HepG2 (cell line): ENCODE results near the gene CLEC2D. TPM values are rescaled to one million over a fixed set of nuclear protein-coding genes. Genes with fewer than 3 reads are reported as not detected.
A peak's percentile ranks its signal among the peaks of the same experiment; 100 is the strongest.

Experiments
- ATAC-seq: fragments of 200-7000 bp; cut with Tn5 transposase; 3 replicates; pipeline ENCODE4 v1.9.1; 2020; ENCODE audit warnings: mild to moderate bottlenecking, moderate library complexity
- BruUV-seq: library from RNA; stranded (reverse); fragments of 400-500 nt; replicated peaks from 2 replicates; lab custom pipeline; 2021; lab: Mats Ljungman, UMichigan
- CTCF ChIA-PET: fragments of 300-600 bp; formaldehyde crosslinking; extraction: SDS; loops from one replicate; lab custom pipeline; 2021; ENCODE audit warnings: low total read pairs, inconsistent platforms, low intra/inter-chr PET ratio; lab: Yijun Ruan, JAX
- POLR2A ChIA-PET: fragments of 350-600 bp; sonication (Branson Sonifier 250); formaldehyde crosslinking; loops from one replicate; lab custom pipeline; 2020; ENCODE audit warnings: antibody characterized with exemption, inconsistent platforms; lab: Yijun Ruan, JAX
- DNase-seq: peaks from one replicate; pipeline ENCODE4 v3.0.0-alpha.2; 2015; ENCODE audit warnings: low spot score
- FAIRE-seq: peaks from 3 replicates; lab custom pipeline; 2011; peaks lifted over from hg19 to GRCh38; lab: Jason Lieb, UNC
- H2AFZ ChIP-seq: one replicate; pipeline ENCODE4 v1.6.1; 2011; ENCODE audit warnings: low read length, inconsistent platforms
- H3K27ac ChIP-seq: fragments of 300-600 bp; 3 replicates; pipeline ENCODE4 v1.8.0; 2011; ENCODE audit warnings: mixed run types, mild to moderate bottlenecking, mixed read lengths, low read length, inconsistent platforms; ENCODE audit not compliant: insufficient read depth; ENCODE audit errors: extremely low read length
- H3K27me3 ChIP-seq, 2 experiments: fragments of 200-600 bp in 1 of 2; 2 replicates in 1 of 2; 3 replicates in 1 of 2; pipeline versions ENCODE4 v1.6.0 to v1.8.0; 2011; ENCODE audit warnings: low read length in 2 of 2, mild to moderate bottlenecking in 2 of 2, moderate library complexity in 2 of 2, inconsistent platforms in 1 of 2; ENCODE audit not compliant: insufficient read depth in 2 of 2, control insufficient read depth in 1 of 2
- H3K36me3 ChIP-seq, 2 experiments: fragments of 200-600 bp in 1 of 2; replicated peaks in 1 of 2; 2 replicates in 1 of 2; 3 replicates in 1 of 2; pipeline versions ENCODE4 v1.5.1 to v1.8.0; 2011; ENCODE audit warnings: low read length in 2 of 2, inconsistent platforms in 1 of 2; ENCODE audit not compliant: insufficient read depth in 2 of 2, control insufficient read depth in 1 of 2
- H3K4me1 ChIP-seq: 2 replicates; pipeline ENCODE4 v1.5.1; 2012; ENCODE audit warnings: low read length, inconsistent platforms; ENCODE audit not compliant: insufficient read depth
- H3K4me2 ChIP-seq: 2 replicates; pipeline ENCODE4 v1.6.0; 2011; ENCODE audit warnings: low read depth, low read length, inconsistent platforms
- H3K4me3 ChIP-seq, 3 experiments: fragments of 200-600 bp in 1 of 3; sonication (generic), shearing (Covaris generic) in 1 of 3; replicated peaks in 1 of 3; 2 replicates each; pipeline ENCODE4 v1.5.1; 2011 to 2016; ENCODE audit warnings: low read length in 3 of 3, inconsistent platforms in 2 of 3, low read depth in 2 of 3, mild to moderate bottlenecking in 2 of 3, control low read depth in 1 of 3, mixed read lengths in 1 of 3; ENCODE audit not compliant: insufficient read depth in 1 of 3
- H3K79me2 ChIP-seq: one replicate; pipeline ENCODE4 v1.6.1; 2011; ENCODE audit warnings: low read length, inconsistent platforms; ENCODE audit not compliant: insufficient read depth
- H3K9ac ChIP-seq: 2 replicates; pipeline ENCODE4 v1.6.0; 2011; ENCODE audit warnings: mild to moderate bottlenecking, low read depth, low read length, inconsistent platforms; ENCODE audit not compliant: insufficient read depth
- H3K9me3 ChIP-seq: 2 replicates; pipeline ENCODE4 v1.5.1; 2012; ENCODE audit warnings: mild to moderate bottlenecking, low read length
- H4K20me1 ChIP-seq: 2 replicates; pipeline ENCODE4 v1.6.0; 2011; ENCODE audit warnings: inconsistent platforms, mild to moderate bottlenecking, low read length, moderate library complexity; ENCODE audit not compliant: insufficient read depth
- FOSL2 ChIP-seq: sonication (generic); formaldehyde crosslinking; IDR thresholded peaks from 2 replicates; pipeline ENCODE4 v1.4.0; 2020; ENCODE audit warnings: missing genetic modification reagents
- HDAC1 ChIP-seq: sonication (generic); formaldehyde crosslinking; IDR thresholded peaks from 2 replicates; pipeline ENCODE4 v1.5.1; 2020; ENCODE audit warnings: mild to moderate bottlenecking, missing genetic modification reagents
- ZNF337 ChIP-seq: sonication (generic); formaldehyde crosslinking; IDR thresholded peaks from 2 replicates; pipeline ENCODE4 v1.5.1; 2020; ENCODE audit warnings: missing genetic modification reagents, low read depth, mild to moderate bottlenecking, borderline replicate concordance
- WGBS: methylation state at CpG from one replicate; pipeline ENCODE4 v1.1.6; 2017; ENCODE audit warnings: low lambda C conversion rate; 5-methylcytosine and 5-hydroxymethylcytosine counted together
- in situ Hi-C: cut with HindIII; loops from 2 replicates; pipeline ENCODE4 v1.10.0; 2017; ENCODE audit warnings: low pct_unique_long_range_greater_than_20kb; ENCODE audit not compliant: extremely low pct_ligation_motif_present
- intact Hi-C: fragments of 100-400 bp; cut with micrococcal nuclease; formaldehyde crosslinking; loops from one replicate; pipeline ENCODE4 v1.10.0; 2022; ENCODE audit not compliant: unreplicated experiment
- polyA plus RNA-seq, 8 experiments: library from polyadenylated mRNA; depleted of rRNA in 3 of 8; stranded (reverse) in 7 of 8; unstranded in 1 of 8; fragments of >200 nt; fragmentation: Illumina TruSeq in 4 of 8; extraction: Trizol in 4 of 8; gene quantifications; 2 replicates each; pipeline versions ENCODE4 v1.2.1 to v1.2.3, GENCODE V29; 2011 to 2016; ENCODE audit warnings: low read depth in 4 of 8, missing spikeins in 1 of 8, mixed read lengths in 1 of 8; ENCODE audit not compliant: insufficient read depth in 1 of 8
- total RNA-seq, 5 experiments: library from RNA; depleted of rRNA; stranded (reverse); fragments of >200 nt; fragmentation: Illumina TruSeq; extraction: Trizol; gene quantifications; 2 replicates each; pipeline ENCODE4 v1.2.3, GENCODE V29; 2016; ENCODE audit warnings: low read depth in 1 of 5
- TF ChIP-seq, protein P1 (sequence below): sonication (generic); formaldehyde crosslinking; IDR thresholded peaks from 2 replicates; pipeline ENCODE4 v1.4.0; 2020; ENCODE audit warnings: missing genetic modification reagents, borderline replicate concordance
- TF ChIP-seq, protein P2 (sequence below): sonication (generic); formaldehyde crosslinking; IDR thresholded peaks from 2 replicates; pipeline ENCODE4 v1.5.1; 2020; ENCODE audit warnings: mild to moderate bottlenecking, missing genetic modification reagents, moderate library complexity
- TF ChIP-seq, protein P3 (sequence below): sonication (generic); formaldehyde crosslinking; IDR thresholded peaks from 2 replicates; pipeline ENCODE4 v1.4.0; 2020; ENCODE audit warnings: missing genetic modification reagents

The CLEC2D gene
- total and polyA plus RNA-seq, 2 of the 13 experiments (the other 11 are each of a cell fraction or from before 2014, with no cell fraction given), result 2.5 to 8.6 TPM

DNA sequence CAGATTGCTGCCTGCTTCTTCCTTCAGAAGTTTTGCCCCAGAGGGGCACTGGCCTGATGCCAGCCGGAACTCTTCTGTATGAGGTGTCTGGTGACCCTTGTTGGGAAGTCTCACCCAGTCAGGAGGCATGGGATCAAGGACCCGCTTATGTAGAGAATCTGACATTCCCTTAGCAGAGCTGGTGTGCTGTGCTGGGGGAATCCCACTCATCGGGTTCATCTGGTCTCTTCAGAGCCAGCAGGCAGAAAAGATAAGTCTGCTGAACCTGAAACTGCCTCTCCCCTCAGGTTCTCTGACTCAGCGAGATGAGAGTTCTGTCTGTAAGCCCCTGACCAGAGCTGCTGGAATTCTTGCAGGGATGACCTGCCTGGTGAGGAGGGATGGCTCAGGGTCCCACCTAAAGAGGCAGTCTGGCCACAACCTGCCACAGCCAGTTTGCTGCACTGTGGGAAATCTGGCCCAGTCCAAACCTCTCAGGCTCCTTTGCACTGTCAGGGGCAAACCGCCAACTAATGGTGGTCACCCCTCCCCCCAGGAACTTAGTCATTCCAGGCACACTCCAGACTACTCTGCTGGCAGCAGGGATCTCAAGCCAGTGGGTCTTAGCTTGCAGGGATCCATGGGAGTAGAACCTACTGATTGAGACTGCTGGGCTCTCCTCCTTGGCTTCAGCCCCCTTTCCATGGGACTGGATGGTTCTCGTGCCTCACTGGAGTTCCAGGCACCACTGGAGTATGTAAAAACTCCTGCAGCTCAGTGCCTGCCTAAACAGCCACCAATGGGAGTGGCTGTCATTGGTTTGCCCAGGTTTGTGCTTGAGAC lies 4.1 kb downstream of the CLEC2D start:
- DNase-seq (peak; percentile 14), FAIRE-seq (no peak), ATAC-seq (peak; percentile 81)
- in situ Hi-C loops, result no loop called here
- BruUV-seq, result no TSS peak
- TF ChIP-seq HDAC1 (CRISPR knock-in tag), result no peak
- TF ChIP-seq ZNF337 (CRISPR knock-in tag), result no peak
- peak; percentile 42; the same call in 1 of the 2 replicates for TF ChIP-seq FOSL2
- TF ChIP-seq, protein P1, sequence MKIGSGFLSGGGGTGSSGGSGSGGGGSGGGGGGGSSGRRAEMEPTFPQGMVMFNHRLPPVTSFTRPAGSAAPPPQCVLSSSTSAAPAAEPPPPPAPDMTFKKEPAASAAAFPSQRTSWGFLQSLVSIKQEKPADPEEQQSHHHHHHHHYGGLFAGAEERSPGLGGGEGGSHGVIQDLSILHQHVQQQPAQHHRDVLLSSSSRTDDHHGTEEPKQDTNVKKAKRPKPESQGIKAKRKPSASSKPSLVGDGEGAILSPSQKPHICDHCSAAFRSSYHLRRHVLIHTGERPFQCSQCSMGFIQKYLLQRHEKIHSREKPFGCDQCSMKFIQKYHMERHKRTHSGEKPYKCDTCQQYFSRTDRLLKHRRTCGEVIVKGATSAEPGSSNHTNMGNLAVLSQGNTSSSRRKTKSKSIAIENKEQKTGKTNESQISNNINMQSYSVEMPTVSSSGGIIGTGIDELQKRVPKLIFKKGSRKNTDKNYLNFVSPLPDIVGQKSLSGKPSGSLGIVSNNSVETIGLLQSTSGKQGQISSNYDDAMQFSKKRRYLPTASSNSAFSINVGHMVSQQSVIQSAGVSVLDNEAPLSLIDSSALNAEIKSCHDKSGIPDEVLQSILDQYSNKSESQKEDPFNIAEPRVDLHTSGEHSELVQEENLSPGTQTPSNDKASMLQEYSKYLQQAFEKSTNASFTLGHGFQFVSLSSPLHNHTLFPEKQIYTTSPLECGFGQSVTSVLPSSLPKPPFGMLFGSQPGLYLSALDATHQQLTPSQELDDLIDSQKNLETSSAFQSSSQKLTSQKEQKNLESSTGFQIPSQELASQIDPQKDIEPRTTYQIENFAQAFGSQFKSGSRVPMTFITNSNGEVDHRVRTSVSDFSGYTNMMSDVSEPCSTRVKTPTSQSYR, result peak; percentile 57; the same call in 1 of the 2 replicates
- TF ChIP-seq, protein P2, sequence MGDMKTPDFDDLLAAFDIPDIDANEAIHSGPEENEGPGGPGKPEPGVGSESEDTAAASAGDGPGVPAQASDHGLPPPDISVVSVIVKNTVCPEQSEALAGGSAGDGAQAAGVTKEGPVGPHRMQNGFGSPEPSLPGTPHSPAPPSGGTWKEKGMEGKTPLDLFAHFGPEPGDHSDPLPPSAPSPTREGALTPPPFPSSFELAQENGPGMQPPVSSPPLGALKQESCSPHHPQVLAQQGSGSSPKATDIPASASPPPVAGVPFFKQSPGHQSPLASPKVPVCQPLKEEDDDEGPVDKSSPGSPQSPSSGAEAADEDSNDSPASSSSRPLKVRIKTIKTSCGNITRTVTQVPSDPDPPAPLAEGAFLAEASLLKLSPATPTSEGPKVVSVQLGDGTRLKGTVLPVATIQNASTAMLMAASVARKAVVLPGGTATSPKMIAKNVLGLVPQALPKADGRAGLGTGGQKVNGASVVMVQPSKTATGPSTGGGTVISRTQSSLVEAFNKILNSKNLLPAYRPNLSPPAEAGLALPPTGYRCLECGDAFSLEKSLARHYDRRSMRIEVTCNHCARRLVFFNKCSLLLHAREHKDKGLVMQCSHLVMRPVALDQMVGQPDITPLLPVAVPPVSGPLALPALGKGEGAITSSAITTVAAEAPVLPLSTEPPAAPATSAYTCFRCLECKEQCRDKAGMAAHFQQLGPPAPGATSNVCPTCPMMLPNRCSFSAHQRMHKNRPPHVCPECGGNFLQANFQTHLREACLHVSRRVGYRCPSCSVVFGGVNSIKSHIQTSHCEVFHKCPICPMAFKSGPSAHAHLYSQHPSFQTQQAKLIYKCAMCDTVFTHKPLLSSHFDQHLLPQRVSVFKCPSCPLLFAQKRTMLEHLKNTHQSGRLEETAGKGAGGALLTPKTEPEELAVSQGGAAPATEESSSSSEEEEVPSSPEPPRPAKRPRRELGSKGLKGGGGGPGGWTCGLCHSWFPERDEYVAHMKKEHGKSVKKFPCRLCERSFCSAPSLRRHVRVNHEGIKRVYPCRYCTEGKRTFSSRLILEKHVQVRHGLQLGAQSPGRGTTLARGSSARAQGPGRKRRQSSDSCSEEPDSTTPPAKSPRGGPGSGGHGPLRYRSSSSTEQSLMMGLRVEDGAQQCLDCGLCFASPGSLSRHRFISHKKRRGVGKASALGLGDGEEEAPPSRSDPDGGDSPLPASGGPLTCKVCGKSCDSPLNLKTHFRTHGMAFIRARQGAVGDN (CRISPR knock-in tag), result 0 out of 2 replicates have a peak, but pooled peaks have one; percentile 14
- TF ChIP-seq, protein P3, sequence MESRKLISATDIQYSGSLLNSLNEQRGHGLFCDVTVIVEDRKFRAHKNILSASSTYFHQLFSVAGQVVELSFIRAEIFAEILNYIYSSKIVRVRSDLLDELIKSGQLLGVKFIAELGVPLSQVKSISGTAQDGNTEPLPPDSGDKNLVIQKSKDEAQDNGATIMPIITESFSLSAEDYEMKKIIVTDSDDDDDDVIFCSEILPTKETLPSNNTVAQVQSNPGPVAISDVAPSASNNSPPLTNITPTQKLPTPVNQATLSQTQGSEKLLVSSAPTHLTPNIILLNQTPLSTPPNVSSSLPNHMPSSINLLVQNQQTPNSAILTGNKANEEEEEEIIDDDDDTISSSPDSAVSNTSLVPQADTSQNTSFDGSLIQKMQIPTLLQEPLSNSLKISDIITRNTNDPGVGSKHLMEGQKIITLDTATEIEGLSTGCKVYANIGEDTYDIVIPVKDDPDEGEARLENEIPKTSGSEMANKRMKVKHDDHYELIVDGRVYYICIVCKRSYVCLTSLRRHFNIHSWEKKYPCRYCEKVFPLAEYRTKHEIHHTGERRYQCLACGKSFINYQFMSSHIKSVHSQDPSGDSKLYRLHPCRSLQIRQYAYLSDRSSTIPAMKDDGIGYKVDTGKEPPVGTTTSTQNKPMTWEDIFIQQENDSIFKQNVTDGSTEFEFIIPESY (CRISPR knock-in tag), result peak; percentile 91
- no peaks in the 10 kb centered on the region for H3K9me3 ChIP-seq
- H3K36me3 ChIP-seq, result no peaks in the 10 kb centered on the region
- POLR2A ChIA-PET, result no interaction called here
- H2AFZ ChIP-seq, result no peak overlapping the region
- no peaks in the 10 kb centered on the region for H3K79me2 ChIP-seq
- H4K20me1 ChIP-seq, result no peaks in the 10 kb centered on the region
- no peak overlapping the region for H3K27ac ChIP-seq
- H3K9ac ChIP-seq, result no peak overlapping the region
- WGBS, result 80% methylated on average over 1 of the region's 6 CpGs
- peaks cover 14% of the 10 kb centered on the region for H3K4me1 ChIP-seq
- no peak overlapping the region for H3K4me2 ChIP-seq
- H3K27me3 ChIP-seq, result no peaks in the 10 kb centered on the region
- CTCF ChIA-PET, result no interaction called here
- intact Hi-C loops, result no loop called here
- H3K4me3 ChIP-seq, result no peak overlapping the region
